ENCODE measurements around the gene TOR3A.
A peak's percentile ranks its signal among the peaks of the same experiment; 100 is the strongest.
"Not testable (repeated sequence)": the region's sequence is repeated elsewhere in the genome, so short reads cannot be mapped to it uniquely, and the experiment has no call there.

The TOR3A gene

GRCh38 chr1:179107706-179108629 lies 26.1 kb downstream of the TOR3A start:
- DNase-seq (ENCODE audit: low read depth in 2 of 2), result no peak

GRCh38 chr1:179108644-179109043 lies 26.8 kb downstream of the TOR3A start:
- no peak for DNase-seq (ENCODE audit: low read depth in 2 of 2)

DNA sequence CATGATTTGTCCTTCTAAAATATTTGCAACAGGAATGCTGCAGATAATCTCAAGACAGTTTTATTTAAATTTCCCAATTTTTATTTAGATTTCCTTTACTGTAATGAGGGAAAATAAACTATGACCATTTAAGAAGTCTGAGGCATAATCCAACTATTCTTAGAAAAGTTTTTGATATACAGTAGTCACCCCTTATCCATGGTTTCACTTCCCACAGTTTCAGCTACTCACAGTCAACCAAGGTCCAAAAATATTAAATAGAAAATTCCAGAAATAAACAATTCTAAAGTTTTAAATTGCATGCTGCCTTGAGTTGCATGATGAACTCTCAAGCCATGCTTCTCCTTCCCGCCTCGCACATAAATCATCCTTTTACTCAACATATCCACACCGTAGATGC lies 33.3 kb downstream of the TOR3A start:
- no peak for DNase-seq (ENCODE audit: low read depth in 2 of 2)

DNA sequence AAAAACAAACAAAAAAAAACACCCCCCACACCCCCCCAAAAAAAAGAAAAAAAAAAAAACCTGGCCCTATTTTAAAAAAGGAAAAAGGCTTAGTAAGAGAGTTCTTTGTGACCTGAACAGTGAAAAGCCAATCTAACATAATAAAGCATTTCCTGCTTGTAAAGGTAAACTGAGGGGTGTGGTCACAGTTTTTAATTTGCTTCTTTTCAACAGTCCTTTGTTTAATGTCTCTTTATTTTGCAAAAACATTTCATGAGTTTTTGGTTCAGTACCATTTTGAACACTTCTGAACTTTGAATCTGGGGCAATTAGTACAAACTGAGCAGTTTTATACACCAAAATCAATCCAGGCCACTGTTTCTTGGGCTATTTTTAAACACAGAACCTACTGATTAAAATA lies 37.6 kb downstream of the TOR3A start:
- DNase-seq (ENCODE audit: low read depth in 2 of 2), result no peak

- DNase-seq (ENCODE audit: low read depth in 2 of 2), result no peak
These were observed 38.9 kb downstream of the TOR3A start for GRCh38 chr1:179120736-179121135.

DNA sequence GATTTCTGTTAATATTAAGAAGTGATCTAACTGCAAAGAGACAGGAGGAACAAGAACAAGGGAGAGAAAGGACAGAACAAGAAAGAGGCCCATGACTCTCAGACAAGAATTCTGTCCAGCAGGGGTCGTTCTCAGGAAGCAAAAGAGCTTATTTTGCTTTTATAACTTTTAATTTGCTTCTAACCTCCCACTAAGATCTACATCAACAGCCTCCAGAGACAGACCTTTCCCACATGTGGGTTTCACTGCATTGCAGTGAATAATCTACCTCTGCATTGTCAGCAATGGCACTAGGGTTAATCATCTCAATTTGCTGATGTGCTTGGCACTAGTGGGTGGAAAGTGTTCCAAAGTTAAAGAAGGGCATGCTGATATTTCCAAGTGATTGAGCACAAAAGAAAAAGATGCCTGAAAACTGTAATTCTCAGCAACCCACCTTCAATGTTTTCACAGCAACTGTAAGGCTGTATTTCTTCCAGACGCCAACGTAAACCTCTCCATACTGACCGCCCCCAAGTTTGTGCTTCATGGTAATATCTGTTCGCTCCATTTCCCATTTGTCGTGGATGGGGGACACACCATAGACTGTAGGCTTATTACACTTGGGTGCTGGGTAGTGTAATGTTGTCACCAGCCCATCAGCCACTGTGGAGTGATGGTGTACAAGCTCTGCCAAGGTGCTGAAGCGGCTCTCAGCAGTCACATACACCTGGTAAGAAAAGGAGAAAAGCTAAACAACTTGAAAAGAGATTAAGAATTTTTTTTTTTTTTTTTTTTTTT lies 39.5 kb downstream of the TOR3A start:
- peak in 1 of 2 experiments; percentile 38 for DNase-seq (ENCODE audit: low read depth in 2 of 2)

DNA sequence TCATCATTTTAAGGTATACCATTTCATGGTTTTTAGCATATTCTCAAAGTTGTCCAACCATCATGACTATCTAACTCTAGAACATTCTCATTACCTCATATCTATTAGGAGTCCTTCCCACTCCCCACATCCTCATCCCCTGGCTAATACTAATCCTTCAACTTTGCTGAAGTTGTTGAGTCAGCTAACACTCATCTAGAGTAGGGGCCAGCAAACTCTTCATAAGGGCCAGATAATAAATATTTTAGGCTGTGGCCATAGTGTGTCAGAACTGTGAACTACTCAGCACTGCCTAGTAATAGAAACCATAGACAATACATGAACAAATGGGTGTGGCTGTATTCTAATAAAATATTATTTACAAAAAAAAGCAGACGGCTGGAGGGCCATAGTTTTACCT lies 43.0 kb downstream of the TOR3A start:
- DNase-seq (ENCODE audit: low read depth in 2 of 2), result no peak

- DNase-seq (ENCODE audit: low read depth in 2 of 2), result no peak
These were observed 44.6 kb downstream of the TOR3A start for GRCh38 chr1:179126338-179127060.

- no peak for DNase-seq (ENCODE audit: low read depth in 2 of 2)
These were observed 45.5 kb downstream of the TOR3A start for GRCh38 chr1:179127163-179127895.

DNA sequence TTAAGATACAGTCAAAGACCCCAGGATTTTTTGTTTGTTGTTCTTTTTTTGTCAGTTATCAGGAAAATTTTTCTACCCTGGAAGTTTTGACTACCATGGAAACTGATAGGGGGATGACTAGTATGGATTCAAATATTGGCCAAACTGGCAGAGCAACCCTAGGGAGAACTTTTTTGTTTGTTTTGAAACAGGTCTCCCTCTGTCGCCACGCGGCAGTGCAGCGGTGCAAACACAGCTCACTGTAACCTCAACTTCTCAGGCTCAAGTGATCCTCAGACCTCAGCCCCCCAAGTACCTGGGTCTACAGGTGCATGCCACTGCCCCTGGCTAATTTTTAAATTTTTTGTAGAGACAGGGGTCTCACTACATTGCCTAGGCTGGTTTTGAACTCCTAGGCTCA lies 46.6 kb downstream of the TOR3A start:
- DNase-seq (ENCODE audit: low read depth in 2 of 2), result no peak

- no peak for DNase-seq (ENCODE audit: low read depth in 2 of 2)
These were observed 48.0 kb downstream of the TOR3A start for GRCh38 chr1:179129702-179130473.

DNA sequence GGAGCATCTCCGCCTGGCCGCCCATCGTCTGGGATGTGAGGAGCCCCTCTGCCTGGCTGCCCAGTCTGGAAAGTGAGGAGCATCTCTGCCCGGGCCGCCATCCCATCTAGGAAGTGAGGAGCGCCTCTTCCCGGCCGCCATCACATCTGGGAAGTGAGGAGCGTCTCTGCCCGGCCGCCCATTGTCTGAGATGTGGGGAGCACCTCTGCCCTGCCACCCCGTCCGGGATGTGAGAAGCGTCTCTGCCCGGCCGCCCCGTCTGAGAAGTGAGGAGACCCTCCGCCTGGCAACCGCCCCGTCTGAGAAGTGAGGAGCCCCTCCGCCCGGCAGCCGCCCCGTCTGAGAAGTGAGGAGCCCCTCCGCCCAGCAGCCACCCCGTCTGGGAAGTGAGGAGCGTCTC lies 53.3 kb downstream of the TOR3A start:
- not testable (repeated sequence) for DNase-seq (ENCODE audit: low read depth in 2 of 2)

DNA sequence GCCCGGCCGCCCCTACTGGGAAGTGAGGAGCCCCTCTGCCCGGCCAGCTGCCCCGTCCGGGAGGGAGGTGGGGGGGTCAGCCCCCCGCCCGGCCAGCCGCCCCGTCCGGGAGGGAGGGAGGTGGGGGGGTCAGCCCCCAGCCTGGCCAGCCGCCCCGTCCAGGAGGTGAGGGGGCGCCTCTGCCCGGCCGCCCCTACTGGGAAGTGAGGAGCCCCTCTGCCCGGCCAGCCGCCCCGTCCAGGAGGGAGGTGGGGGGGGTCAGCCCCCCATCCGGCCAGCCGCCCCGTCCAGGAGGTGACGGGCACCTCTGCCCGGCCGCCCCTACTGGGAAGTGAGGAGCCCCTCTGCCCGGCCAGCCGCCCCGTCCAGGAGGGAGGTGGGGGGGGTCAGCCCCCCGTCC lies 53.8 kb downstream of the TOR3A start:
- not testable (repeated sequence) for DNase-seq (ENCODE audit: low read depth in 2 of 2)

GRCh38 chr1:179137617-179138255 lies 55.9 kb downstream of the TOR3A start:
- no peak for DNase-seq (ENCODE audit: low read depth in 2 of 2)

- DNase-seq (ENCODE audit: low read depth in 2 of 2), result not testable (repeated sequence)
These were observed 56.9 kb downstream of the TOR3A start for GRCh38 chr1:179138755-179139154.

GRCh38 chr1:179141592-179142251 lies 59.9 kb downstream of the TOR3A start:
- no peak for DNase-seq (ENCODE audit: low read depth in 2 of 2)

GRCh38 chr1:179142889-179143299 lies 61.0 kb downstream of the TOR3A start:
- peak; percentile 94 to 95 for DNase-seq (ENCODE audit: low read depth in 2 of 2)

- peak; percentile 90 to 93 for DNase-seq (ENCODE audit: low read depth in 2 of 2)
These were observed 61.5 kb downstream of the TOR3A start for GRCh38 chr1:179143322-179143721.

DNA sequence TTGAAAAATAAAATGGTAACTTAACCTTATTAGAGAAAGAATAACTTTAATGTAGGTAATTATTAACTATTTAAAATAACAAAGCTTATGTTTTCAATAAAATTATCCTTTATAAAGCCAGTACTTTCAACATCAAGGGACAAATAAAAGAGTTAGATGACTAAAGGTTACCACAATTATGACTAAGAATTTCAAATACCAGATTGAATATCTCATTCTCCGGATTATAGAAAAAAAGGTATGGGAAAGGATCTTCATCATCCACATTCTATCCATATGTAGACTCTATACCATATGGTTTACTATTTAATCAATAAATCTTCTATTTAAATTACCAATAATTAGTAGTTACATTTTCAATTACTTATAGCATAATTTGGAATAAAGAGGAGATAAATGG lies 62.8 kb downstream of the TOR3A start:
- DNase-seq (ENCODE audit: low read depth in 2 of 2), result no peak

GRCh38 chr1:179145521-179145920 lies 63.7 kb downstream of the TOR3A start:
- DNase-seq (ENCODE audit: low read depth in 2 of 2), result no peak

Measured in fibroblast of skin of left biceps (primary cell).